CD8-positive, alpha-beta memory T cell (primary cell): ENCODE measurements around the gene RAB14. TPM values are rescaled to one million over a fixed set of nuclear protein-coding genes. Genes with fewer than 3 reads are reported as not detected.

Source experiments
- CTCF ChIA-PET: fragments of 350-600 bp; sonication (Branson Sonifier 250); formaldehyde crosslinking; loops from one replicate; lab custom pipeline; 2021; ENCODE audit warnings: antibody characterized with exemption; lab: Charles Lee
- POLR2A ChIA-PET: fragments of 350-600 bp; sonication (Branson Sonifier 250); formaldehyde crosslinking; loops from one replicate; lab custom pipeline; 2021; ENCODE audit warnings: antibody characterized with exemption; lab: Charles Lee
- DNase-seq, 5 donors: peaks; one replicate each; pipeline versions ENCODE4 v3.0.0 to v3.0.0-alpha.2; 2020 to 2022; ENCODE audit warnings: mixed read lengths in 1 of 5
- H3K27ac ChIP-seq: one replicate; pipeline ENCODE4 v1.7.0; 2013; ENCODE audit warnings: low read depth, mild to moderate bottlenecking, low read length, moderate library complexity
- H3K27me3 ChIP-seq: 2 replicates; pipeline ENCODE4 v1.7.0; 2013; ENCODE audit warnings: low read length, mild to moderate bottlenecking; ENCODE audit not compliant: insufficient read depth, poor library complexity, severe bottlenecking
- H3K36me3 ChIP-seq: 2 replicates; pipeline ENCODE4 v1.7.0; 2013; ENCODE audit warnings: mild to moderate bottlenecking, low read length, moderate library complexity; ENCODE audit not compliant: insufficient read depth
- H3K4me1 ChIP-seq: 2 replicates; pipeline ENCODE4 v1.7.0; 2013; ENCODE audit warnings: mild to moderate bottlenecking, low read length, moderate library complexity; ENCODE audit not compliant: insufficient read depth
- H3K4me3 ChIP-seq: 2 replicates; pipeline ENCODE4 v1.7.0; 2013; ENCODE audit warnings: mild to moderate bottlenecking, low read length
- H3K9me3 ChIP-seq: 2 replicates; pipeline ENCODE4 v1.7.0; 2013; ENCODE audit warnings: mild to moderate bottlenecking, low read length
- H3K27ac Mint-ChIP-seq, 8 donors: one replicate each; pipeline ENCODE4 v1.8.0; 2020 to 2021; ENCODE audit warnings: mixed read lengths in 8 of 8, mild to moderate bottlenecking in 6 of 8, inconsistent platforms in 3 of 8, moderate library complexity in 3 of 8
- H3K27me3 Mint-ChIP-seq, 2 donors: one replicate each; pipeline ENCODE4 v1.8.0; 2020 to 2021; ENCODE audit warnings: mixed read lengths in 2 of 2, mild to moderate bottlenecking in 1 of 2, moderate library complexity in 1 of 2
- H3K36me3 Mint-ChIP-seq, 3 donors: one replicate each; pipeline ENCODE4 v1.8.0; 2020 to 2021; ENCODE audit warnings: mixed read lengths in 3 of 3, inconsistent platforms in 1 of 3, mild to moderate bottlenecking in 1 of 3
- H3K4me1 Mint-ChIP-seq, 3 donors: one replicate each; pipeline ENCODE4 v1.8.0; 2020 to 2021; ENCODE audit warnings: mixed read lengths in 3 of 3, inconsistent platforms in 1 of 3, mild to moderate bottlenecking in 1 of 3
- H3K4me3 Mint-ChIP-seq, 7 donors: one replicate each; pipeline ENCODE4 v1.8.0; 2020 to 2021; ENCODE audit warnings: mixed read lengths in 7 of 7, mild to moderate bottlenecking in 6 of 7, moderate library complexity in 4 of 7, inconsistent platforms in 2 of 7
- H3K9me3 Mint-ChIP-seq, 5 donors: one replicate each; pipeline ENCODE4 v1.8.0; 2020 to 2022; ENCODE audit warnings: mixed read lengths in 5 of 5, mild to moderate bottlenecking in 3 of 5, moderate library complexity in 2 of 5, inconsistent platforms in 1 of 5
- polyA plus RNA-seq: library from polyadenylated mRNA; unstranded; fragments of 300-500 nt; fragmentation: Illumina TruSeq; gene quantifications from one replicate; pipeline ENCODE4 v1.2.3, GENCODE V29; 2021
- total RNA-seq, 2 experiments: library from RNA; stranded (reverse); gene quantifications; one replicate each; pipeline ENCODE4 v1.2.3, GENCODE V29; 2021

Gene RAB14
- total and polyA plus RNA-seq, 3 experiments from 2014 or later: 51.0 to 85.4 (median 81.7) TPM

DNA sequence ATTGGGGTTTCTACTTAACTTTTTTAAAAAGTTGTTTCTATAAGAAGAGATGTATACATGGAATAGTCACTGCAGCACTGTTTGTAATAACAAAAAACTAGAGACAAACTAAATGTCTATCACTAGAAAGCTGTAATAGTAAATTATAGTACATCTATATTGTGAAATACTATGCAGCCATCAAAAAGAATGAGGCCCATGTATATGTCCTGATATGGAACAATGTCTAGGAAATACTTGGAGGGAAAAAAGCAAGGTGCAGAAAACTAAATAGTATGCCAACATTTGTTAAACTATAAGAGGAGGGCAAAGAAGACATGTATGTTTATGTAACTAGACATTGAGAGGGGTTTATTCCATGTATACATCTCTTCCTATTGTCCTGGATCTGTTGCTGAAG lies 2.9 kb upstream of the RAB14 start:
- Histone ChIP-seq H3K4me1 (peaks cover 23% of the 10 kb centered on the region), H3K36me3 (no peaks in the 10 kb centered on the region), H3K9me3 (no peaks in the 10 kb centered on the region), H3K27me3 (no peaks in the 10 kb centered on the region), H3K27ac (no peak overlapping the region), H3K4me3 (no peak overlapping the region)
- ChIA-PET CTCF (interaction anchor here (1.6 kb wide), 1 partner anchor 8 kb away, joined by 3 read pairs; no protein-coding TSS in a partner anchor), POLR2A (no interaction called here)
- Mint-ChIP-seq H3K27ac (no peak overlapping the region), H3K27me3 (peaks cover 0 to 7% of the 10 kb centered on the region in 2 donors), H3K4me1 (peaks cover 22 to 39% (median 37%) of the 10 kb centered on the region in 3 donors), H3K4me3 (peak overlapping the region in 1 of 7 donors; percentile 44), H3K36me3 (peaks cover 0 to 14% (median 0%) of the 10 kb centered on the region in 3 donors), H3K9me3 (no peaks in the 10 kb centered on the region)
- no peak for DNase-seq

- Mint-ChIP-seq H3K4me1 (peaks cover 27 to 44% (median 42%) of the 10 kb centered on the region in 3 donors), H3K27me3 (peaks cover 0 to 7% of the 10 kb centered on the region in 2 donors), H3K9me3 (no peaks in the 10 kb centered on the region), H3K27ac (peak overlapping the region in 1 of 8 donors; percentile 73), H3K36me3 (peaks cover 0 to 14% (median 0%) of the 10 kb centered on the region in 3 donors), H3K4me3 (peak overlapping the region in 1 of 7 donors; percentile 44)
- DNase-seq: no peak
- H3K27me3 ChIP-seq: no peaks in the 10 kb centered on the region
- H3K27ac ChIP-seq: no peak overlapping the region
- CTCF ChIA-PET: interaction anchor here (1.6 kb wide), 1 partner anchor 9 kb away, joined by 3 read pairs; no protein-coding TSS in a partner anchor
- no peaks in the 10 kb centered on the region for H3K36me3 ChIP-seq
- H3K9me3 ChIP-seq: no peaks in the 10 kb centered on the region
- H3K4me1 ChIP-seq: peaks cover 26% of the 10 kb centered on the region
- no peak overlapping the region for H3K4me3 ChIP-seq
- POLR2A ChIA-PET: no interaction called here
These were observed 2.5 kb upstream of the RAB14 start for GRCh38 chr9:121204121-121204520.

DNA sequence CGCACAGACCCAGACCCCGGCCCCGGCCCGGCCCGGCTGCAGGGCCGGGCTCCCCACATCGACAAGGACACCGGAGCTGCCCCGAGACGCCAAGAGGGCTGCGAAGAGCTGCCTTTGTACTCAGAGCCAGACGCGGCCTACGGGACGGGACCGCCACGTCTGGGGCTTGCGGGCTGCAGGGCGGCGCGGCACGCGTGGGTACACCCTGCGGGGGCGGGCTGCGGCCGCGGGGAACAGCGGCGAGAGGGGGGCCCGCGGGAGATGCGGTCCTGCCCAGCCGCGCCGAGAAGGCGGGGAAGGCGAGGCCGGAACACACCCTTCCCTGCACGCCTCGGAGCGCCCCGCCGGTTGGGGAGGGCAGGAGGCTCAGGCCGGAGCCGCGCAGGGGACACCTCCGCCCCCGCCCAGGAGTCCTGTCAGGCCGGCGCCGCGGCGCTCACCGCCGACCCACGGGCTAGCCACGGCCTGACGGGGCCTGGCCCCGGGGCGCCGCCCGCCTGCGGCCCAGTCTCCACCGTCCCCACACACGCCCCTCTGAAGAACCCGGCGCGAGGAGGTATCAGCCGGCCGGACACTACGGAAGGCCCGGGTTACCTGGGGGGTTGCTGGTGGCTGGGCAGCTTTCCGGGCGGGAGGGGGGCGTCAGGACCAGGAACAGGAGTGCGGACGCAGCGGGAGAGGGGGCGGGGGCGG lies 478 bp downstream of the RAB14 start:
- ChIA-PET POLR2A (interaction anchor here (0.6 to 1.5 kb wide), 9 partner anchors 13 to 408 kb away, joined by 3 to 12 read pairs (median 4); partner anchors contain the start of gene FBXW2), CTCF (interaction anchor here (0.8 to 3.0 kb wide), 6 partner anchors 12 to 163 kb away, joined by 3 to 17 read pairs (median 6); no protein-coding TSS in a partner anchor)
- Mint-ChIP-seq H3K27me3 (peaks cover 0 to 7% of the 10 kb centered on the region in 2 donors), H3K4me1 (peaks cover 51 to 61% (median 57%) of the 10 kb centered on the region in 3 donors), H3K36me3 (peaks cover 0 to 15% (median 0%) of the 10 kb centered on the region in 3 donors), H3K27ac (peak overlapping the region; percentile 94 to 99 (median 96)), H3K9me3 (no peaks in the 10 kb centered on the region), H3K4me3 (peak overlapping the region; percentile 94 to 99 (median 97))
- Histone ChIP-seq H3K27ac (peak overlapping the region; percentile 79), H3K9me3 (no peaks in the 10 kb centered on the region), H3K4me3 (peak overlapping the region; percentile 58), H3K4me1 (peaks cover 45% of the 10 kb centered on the region), H3K36me3 (no peaks in the 10 kb centered on the region), H3K27me3 (no peaks in the 10 kb centered on the region)
- peak; percentile 40 to 74 (median 62) for DNase-seq

GRCh38 chr9:121200356-121200755 lies 1.3 kb downstream of the RAB14 start:
- no peak for DNase-seq
- no peaks in the 10 kb centered on the region for H3K27me3 ChIP-seq
- ChIA-PET CTCF (interaction anchor here (1.1 to 3.0 kb wide), 3 partner anchors 11 to 78 kb away, joined by 4 to 12 read pairs (median 9); no protein-coding TSS in a partner anchor), POLR2A (interaction anchor here (1.3 kb wide), 1 partner anchor 157 kb away, joined by 3 read pairs; no protein-coding TSS in a partner anchor)
- Mint-ChIP-seq H3K27me3 (peaks cover 0 to 7% of the 10 kb centered on the region in 2 donors), H3K4me3 (peak overlapping the region; percentile 89 to 96 (median 94)), H3K27ac (peak overlapping the region; percentile 86 to 97 (median 94)), H3K36me3 (peaks cover 0 to 15% (median 0%) of the 10 kb centered on the region in 3 donors), H3K4me1 (peaks cover 59 to 69% (median 66%) of the 10 kb centered on the region in 3 donors), H3K9me3 (no peaks in the 10 kb centered on the region)
- H3K9me3 ChIP-seq: no peaks in the 10 kb centered on the region
- peak overlapping the region; percentile 58 for H3K4me3 ChIP-seq
- peaks cover 53% of the 10 kb centered on the region for H3K4me1 ChIP-seq
- H3K36me3 ChIP-seq: no peaks in the 10 kb centered on the region
- H3K27ac ChIP-seq: peak overlapping the region; percentile 79

DNA sequence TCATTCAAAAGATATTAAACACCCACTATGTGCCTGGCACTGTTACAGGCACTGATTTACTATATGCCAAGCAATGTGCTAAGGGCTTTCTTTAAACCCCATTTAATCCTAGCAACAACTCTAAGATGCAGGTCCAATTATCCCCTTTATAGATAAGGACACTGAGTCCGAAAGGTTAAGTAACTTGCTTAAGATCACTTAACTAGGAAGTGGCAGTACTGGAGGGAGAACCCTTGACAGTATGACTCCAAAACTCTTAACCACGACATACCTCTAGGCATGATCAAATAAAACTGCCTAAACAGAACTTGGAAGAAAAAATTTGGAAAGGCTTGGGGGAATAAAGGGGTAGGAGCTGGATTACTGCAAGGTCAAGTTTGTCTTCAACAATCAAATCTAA lies 1.7 kb downstream of the RAB14 start:
- Histone ChIP-seq H3K27ac (no peak overlapping the region), H3K9me3 (no peaks in the 10 kb centered on the region), H3K36me3 (no peaks in the 10 kb centered on the region), H3K4me1 (peaks cover 57% of the 10 kb centered on the region), H3K4me3 (peak overlapping the region; percentile 58), H3K27me3 (no peaks in the 10 kb centered on the region)
- Mint-ChIP-seq H3K27ac (peak overlapping the region; percentile 86 to 97 (median 94)), H3K4me1 (peaks cover 63 to 73% (median 70%) of the 10 kb centered on the region in 3 donors), H3K36me3 (peaks cover 0 to 15% (median 0%) of the 10 kb centered on the region in 3 donors), H3K9me3 (no peaks in the 10 kb centered on the region), H3K27me3 (peaks cover 0 to 7% of the 10 kb centered on the region in 2 donors), H3K4me3 (peak overlapping the region; percentile 89 to 96 (median 94))
- DNase-seq: no peak
- POLR2A ChIA-PET: no interaction called here
- CTCF ChIA-PET: interaction anchor here (1.0 to 3.0 kb wide), 4 partner anchors 11 to 67 kb away, joined by 3 to 12 read pairs (median 5); no protein-coding TSS in a partner anchor

- CTCF ChIA-PET: interaction anchor here (2.3 to 3.0 kb wide), 2 partner anchors 14 to 29 kb away, joined by 6 to 12 read pairs; no protein-coding TSS in a partner anchor
- no peaks in the 10 kb centered on the region for H3K36me3 ChIP-seq
- no peaks in the 10 kb centered on the region for H3K9me3 Mint-ChIP-seq
- H3K4me1 ChIP-seq: peaks cover 68% of the 10 kb centered on the region
- H3K36me3 Mint-ChIP-seq: peaks cover 0 to 15% (median 0%) of the 10 kb centered on the region in 3 donors
- POLR2A ChIA-PET: interaction anchor here (0.7 kb wide), 1 partner anchor 11 kb away, joined by 3 read pairs; no protein-coding TSS in a partner anchor
- H3K4me3 Mint-ChIP-seq: peak overlapping the region; percentile 89 to 96 (median 94)
- no peaks in the 10 kb centered on the region for H3K9me3 ChIP-seq
- H3K27ac Mint-ChIP-seq: peak overlapping the region in 5 of 8 donors; percentile 20 to 94 (median 80)
- peaks cover 73 to 83% (median 82%) of the 10 kb centered on the region in 3 donors for H3K4me1 Mint-ChIP-seq
- H3K27ac ChIP-seq: no peak overlapping the region
- DNase-seq: no peak
- H3K27me3 ChIP-seq: no peaks in the 10 kb centered on the region
- no peak overlapping the region for H3K4me3 ChIP-seq
- peaks cover 0 to 7% of the 10 kb centered on the region in 2 donors for H3K27me3 Mint-ChIP-seq
These were observed 3.1 kb downstream of the RAB14 start for GRCh38 chr9:121198512-121199042.

DNA sequence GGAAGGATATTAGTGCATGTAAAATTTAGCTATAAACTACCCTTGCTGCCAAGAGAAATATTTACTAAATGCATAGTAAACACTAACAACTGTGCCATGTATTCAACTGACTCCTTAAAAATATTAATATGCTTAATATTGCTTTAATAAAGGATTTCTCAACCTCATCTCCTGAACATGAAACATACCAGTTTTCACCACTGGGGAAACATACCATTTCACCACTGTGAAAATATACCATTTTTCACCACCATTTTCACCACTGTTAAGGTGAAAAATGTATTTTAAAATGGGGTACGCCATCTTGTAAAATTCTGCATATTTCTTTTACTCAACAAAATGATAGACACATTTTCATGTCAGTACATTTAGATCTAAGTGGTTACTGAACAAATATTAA lies 4.5 kb downstream of the RAB14 start:
- no peaks in the 10 kb centered on the region for H3K9me3 Mint-ChIP-seq

More for the DNA sequence above, 4.5 kb downstream of the RAB14 start:
- Histone ChIP-seq H3K27me3 (no peaks in the 10 kb centered on the region), H3K4me1 (peaks cover 76% of the 10 kb centered on the region), H3K36me3 (no peaks in the 10 kb centered on the region), H3K27ac (no peak overlapping the region), H3K9me3 (no peaks in the 10 kb centered on the region), H3K4me3 (no peak overlapping the region)
- H3K27ac Mint-ChIP-seq: peak overlapping the region in 5 of 8 donors; percentile 6 to 81 (median 22)
- POLR2A ChIA-PET: no interaction called here
- CTCF ChIA-PET: no interaction called here
- H3K4me3 Mint-ChIP-seq: peak overlapping the region; percentile 30 to 96 (median 68)
- no peak for DNase-seq
- peaks cover 80 to 90% (median 90%) of the 10 kb centered on the region in 3 donors for H3K4me1 Mint-ChIP-seq
- peaks cover 0 to 18% (median 0%) of the 10 kb centered on the region in 3 donors for H3K36me3 Mint-ChIP-seq
- peaks cover 0 to 4% of the 10 kb centered on the region in 2 donors for H3K27me3 Mint-ChIP-seq
